Prostate gland (tissue), 2 donors: ENCODE measurements around the gene LRRC36. TPM values are rescaled to one million over a fixed set of nuclear protein-coding genes. Genes with fewer than 3 reads are reported as not detected.

Experiments
- DNase-seq: peaks from one replicate; pipeline ENCODE4 v3.0.0-alpha.2; 2019; ENCODE audit warnings: low spot score
- H3K27ac ChIP-seq, 2 donors: fragments of 200-600 bp; sonication (generic); 2 replicates each; pipeline ENCODE4 v1.5.1; 2017 to 2019
- H3K27me3 ChIP-seq: fragments of 200-600 bp; sonication (generic); replicated peaks from 2 replicates; pipeline ENCODE4 v1.5.1; 2019; ENCODE audit not compliant: insufficient read depth
- H3K36me3 ChIP-seq, 2 donors: fragments of 200-600 bp; sonication (generic); 1 replicate in 1 of 2; 2 replicates in 1 of 2; pipeline versions ENCODE4 v1.5.1 to v1.8.1; 2017 to 2019
- H3K4me1 ChIP-seq: fragments of 200-600 bp; sonication (generic); replicated peaks from 2 replicates; pipeline ENCODE4 v1.5.1; 2019
- H3K4me3 ChIP-seq, 2 donors: fragments of 200-600 bp; sonication (generic); 2 replicates each; pipeline ENCODE4 v1.5.1; 2017 to 2019
- H3K9me3 ChIP-seq: fragments of 200-600 bp; sonication (generic); 2 replicates; pipeline ENCODE4 v1.5.1; 2017
- CTCF ChIP-seq, 4 experiments: fragments of 200-600 bp in 2 of 4; fragments of 450-650 bp in 2 of 4; sonication (generic) in 2 of 4; IDR thresholded peaks; 1 replicate in 3 of 4; 2 replicates in 1 of 4; pipeline ENCODE4 v1.5.1; 2016 to 2019; ENCODE audit warnings: antibody characterized with exemption in 4 of 4, mild to moderate bottlenecking in 2 of 4, moderate library complexity in 2 of 4
- POLR2A ChIP-seq: fragments of 450-650 bp; IDR thresholded peaks from one replicate; pipeline ENCODE4 v1.6.1; 2016; ENCODE audit warnings: antibody characterized with exemption, mild to moderate bottlenecking
- POLR2AphosphoS5 ChIP-seq: sonication (generic); formaldehyde crosslinking; IDR thresholded peaks from one replicate; pipeline ENCODE4 v1.6.1; 2017; ENCODE audit warnings: antibody characterized with exemption
- WGBS: methylation state at CpG from one replicate; pipeline ENCODE4 v1.1.5; 2018; 5-methylcytosine and 5-hydroxymethylcytosine counted together
- intact Hi-C: fragments of 100-400 bp; cut with DNase I; formaldehyde crosslinking; loops from one replicate; pipeline ENCODE4 v1.14.2; 2022
- total RNA-seq, 2 donors: library from RNA; depleted of rRNA; stranded (reverse); fragments of >200 nt; gene quantifications; one replicate each; pipeline ENCODE4 v1.1.0, GENCODE V29; 2016

LRRC36 gene
- total RNA-seq, 2 donors from 2014 or later, result 4.6 TPM; not detected in 1

DNA sequence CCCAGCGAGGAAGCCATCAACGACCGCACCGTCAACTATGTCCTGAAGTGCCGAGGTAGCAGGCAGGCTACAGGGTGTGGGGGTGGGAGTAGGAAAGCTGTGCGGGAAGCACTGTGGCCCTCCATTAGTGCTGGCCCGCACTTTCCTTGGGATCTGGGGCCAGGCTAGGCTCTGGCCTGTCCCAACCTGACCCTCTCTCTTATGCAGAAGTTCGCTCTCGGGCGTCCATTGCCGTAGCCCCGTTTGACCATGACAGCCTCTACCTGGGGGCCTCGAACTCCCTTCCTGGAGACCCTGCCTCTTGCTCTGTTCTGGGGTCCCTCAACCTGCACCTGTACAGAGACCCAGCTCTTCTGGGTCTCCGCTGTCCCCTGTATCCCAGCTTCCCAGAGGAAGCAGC is 38.7 kb upstream of the LRRC36 start:
- no peak overlapping the region for H3K4me3 ChIP-seq
- no peak for DNase-seq
- no peaks in the 10 kb centered on the region for H3K9me3 ChIP-seq
- TF ChIP-seq CTCF (IDR thresholded peaks at IDR 0.05), result no peak
- no peak for TF ChIP-seq POLR2AphosphoS5
- TF ChIP-seq POLR2A, result no peak
- no peaks in the 10 kb centered on the region for H3K27me3 ChIP-seq
- no peaks in the 10 kb centered on the region for H3K4me1 ChIP-seq
- no peak overlapping the region for H3K27ac ChIP-seq
- 93% methylated on average over 14 of the region's 14 CpGs for WGBS
- no peaks in the 10 kb centered on the region for H3K36me3 ChIP-seq
- intact Hi-C loops, result loop anchor here (10.0 kb wide), 1 partner anchor 107 kb away; the partner anchor contains the start of gene TPPP3

DNA sequence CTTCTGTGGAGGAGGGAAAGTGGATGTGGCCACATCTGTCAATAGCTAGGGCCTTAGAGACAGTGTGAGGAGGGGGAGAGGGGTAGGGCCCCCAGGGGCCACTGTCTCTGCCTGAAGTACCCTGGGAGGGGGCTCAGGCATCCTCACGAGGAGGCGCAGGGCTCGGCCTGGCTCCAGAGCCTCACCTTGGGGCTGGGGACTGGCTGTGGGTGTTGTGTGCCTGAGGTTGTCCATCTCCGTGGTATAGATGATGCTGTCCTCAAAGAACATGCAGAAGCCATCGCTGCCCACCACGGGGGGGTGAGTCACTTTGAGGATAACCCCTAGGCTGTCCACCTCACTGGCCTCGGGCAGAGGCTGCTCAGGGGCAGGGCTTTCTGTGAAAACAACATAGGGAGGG is 35.2 kb upstream of the LRRC36 start:
- Histone ChIP-seq H3K4me3 (no peak overlapping the region), H3K36me3 (no peaks in the 10 kb centered on the region), H3K4me1 (no peaks in the 10 kb centered on the region), H3K9me3 (no peaks in the 10 kb centered on the region), H3K27me3 (no peaks in the 10 kb centered on the region), H3K27ac (no peak overlapping the region)
- intact Hi-C loops, result no loop called here
- 85% methylated on average over 7 of the region's 7 CpGs for WGBS
- no peak for DNase-seq
- TF ChIP-seq POLR2AphosphoS5 (no peak), POLR2A (no peak), CTCF (IDR thresholded peaks at IDR 0.05) (no peak)

DNA sequence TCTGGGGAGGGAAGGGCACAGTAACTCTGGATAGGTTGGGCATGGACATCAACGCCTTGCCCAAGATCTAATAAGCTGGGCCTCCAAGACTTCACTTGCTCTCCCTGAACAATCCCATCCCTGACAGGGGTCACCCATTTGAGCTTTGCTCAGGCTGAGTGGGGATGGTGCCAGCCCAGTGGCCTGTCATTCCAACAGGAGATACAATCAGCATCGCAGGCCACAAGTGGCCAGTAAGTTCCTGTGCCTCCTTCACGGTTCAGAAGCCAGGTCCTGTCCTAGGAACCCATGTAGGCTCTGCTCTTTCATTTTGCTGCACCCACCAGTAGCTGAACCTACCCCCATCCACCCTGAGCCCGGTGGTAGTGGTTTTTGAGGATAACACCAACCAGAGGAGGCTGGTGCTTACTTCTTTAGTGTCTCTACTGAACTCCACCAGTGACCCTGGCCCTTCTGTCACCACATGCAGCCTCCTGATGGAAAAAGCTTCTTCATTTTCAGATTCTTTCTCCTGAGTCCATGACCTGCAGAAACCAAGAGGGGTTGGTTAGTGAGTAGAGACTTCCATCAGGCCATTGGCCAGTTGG is 32.4 kb upstream of the LRRC36 start:
- no peak overlapping the region for H3K27ac ChIP-seq
- H3K27me3 ChIP-seq, result no peaks in the 10 kb centered on the region
- H3K4me1 ChIP-seq, result no peaks in the 10 kb centered on the region
- no peaks in the 10 kb centered on the region for H3K9me3 ChIP-seq
- intact Hi-C loops, result no loop called here
- no peaks in the 10 kb centered on the region for H3K36me3 ChIP-seq
- H3K4me3 ChIP-seq, result no peak overlapping the region
- no peak for DNase-seq
- WGBS, result 91% methylated on average over 4 of the region's 4 CpGs
- TF ChIP-seq CTCF (IDR thresholded peaks at IDR 0.05) (no peak), POLR2AphosphoS5 (no peak)

DNA sequence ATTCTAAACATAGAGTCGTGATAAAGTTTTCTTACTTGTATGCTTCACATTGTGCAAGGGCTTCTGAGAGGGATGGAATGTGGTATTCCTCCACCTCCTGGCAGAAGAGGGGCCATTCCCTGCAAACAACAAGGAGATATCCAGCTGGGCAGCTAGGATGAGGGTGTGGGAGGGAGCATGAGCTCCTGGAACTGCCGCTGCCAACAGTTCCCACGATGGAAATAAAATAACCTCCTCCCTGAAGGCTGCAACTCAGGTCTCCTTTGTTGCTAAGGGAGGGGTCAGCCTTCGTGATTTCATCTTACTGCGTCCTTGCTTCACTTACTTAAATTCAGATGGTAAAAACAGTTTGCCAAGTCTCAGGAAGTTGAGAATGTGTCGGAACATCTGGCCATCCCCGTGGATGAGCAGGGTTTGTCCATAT is 31.7 kb upstream of the LRRC36 start:
- no peak for DNase-seq
- TF ChIP-seq POLR2AphosphoS5 (no peak), POLR2A (no peak), CTCF (IDR thresholded peaks at IDR 0.05) (no peak)
- H3K4me1 ChIP-seq, result no peaks in the 10 kb centered on the region
- 69% methylated on average over 7 of the region's 7 CpGs for WGBS
- H3K9me3 ChIP-seq, result no peaks in the 10 kb centered on the region
- intact Hi-C loops, result no loop called here
- H3K27ac ChIP-seq, result no peak overlapping the region
- no peaks in the 10 kb centered on the region for H3K27me3 ChIP-seq
- H3K36me3 ChIP-seq, result no peaks in the 10 kb centered on the region
- no peak overlapping the region for H3K4me3 ChIP-seq

DNA sequence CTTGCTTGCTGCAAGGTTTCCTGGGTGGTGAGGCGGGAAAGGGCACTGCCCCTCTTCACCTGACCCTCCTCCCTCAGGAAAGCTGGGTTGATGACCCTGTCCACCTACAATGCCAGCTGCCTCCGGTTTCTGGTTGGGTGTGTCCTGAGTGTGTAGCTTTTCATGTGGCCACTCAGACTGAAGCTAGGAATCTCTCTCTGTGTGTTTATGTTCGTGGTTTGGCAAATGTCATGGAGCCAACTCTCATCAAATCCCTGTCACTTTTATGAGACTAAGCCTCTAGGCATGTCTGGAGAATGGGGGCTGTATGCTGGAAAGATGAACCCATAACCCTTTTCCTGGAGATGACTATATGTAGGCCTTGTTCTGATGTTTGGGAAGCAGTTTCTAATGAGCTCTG is 30.2 kb upstream of the LRRC36 start:
- DNase-seq, result no peak
- WGBS, result 35% methylated on average over 3 of the region's 3 CpGs
- intact Hi-C loops, result no loop called here

More for the DNA sequence above, 30.2 kb upstream of the LRRC36 start:
- no peaks in the 10 kb centered on the region for H3K36me3 ChIP-seq
- no peaks in the 10 kb centered on the region for H3K4me1 ChIP-seq
- H3K9me3 ChIP-seq, result no peaks in the 10 kb centered on the region
- H3K27me3 ChIP-seq, result no peaks in the 10 kb centered on the region
- no peak overlapping the region for H3K4me3 ChIP-seq
- TF ChIP-seq CTCF (IDR thresholded peaks at IDR 0.05) (no peak), POLR2A (no peak), POLR2AphosphoS5 (no peak)
- H3K27ac ChIP-seq, result no peak overlapping the region
